T-helper 17 cell (primary cell): ENCODE measurements around the gene EDN2. TPM values are rescaled to one million over a fixed set of nuclear protein-coding genes. Genes with fewer than 3 reads are reported as not detected.

Source experiments
- ATAC-seq: fragments of 150-1000 bp; cut with Tn5 transposase; 2 replicates; pipeline ENCODE4 v1.10.0; 2021; ENCODE audit warnings: mild to moderate bottlenecking, moderate library complexity
- DNase-seq, 3 donors: peaks; one replicate each; pipeline versions ENCODE4 v3.0.0 to v3.0.0-alpha.2; 2020 to 2021
- H3K9me3 ChIP-seq: one replicate; pipeline ENCODE4 v1.7.0; 2013; ENCODE audit warnings: low read length, mild to moderate bottlenecking; ENCODE audit not compliant: control insufficient read depth, poor library complexity, severe bottlenecking
- H3K27ac Mint-ChIP-seq: one replicate; pipeline ENCODE4 v1.8.0; 2022; ENCODE audit warnings: mild to moderate bottlenecking, moderate library complexity, mixed read lengths
- H3K27me3 Mint-ChIP-seq: one replicate; pipeline ENCODE4 v1.8.0; 2022; ENCODE audit warnings: mixed read lengths
- H3K36me3 Mint-ChIP-seq: one replicate; pipeline ENCODE4 v1.8.0; 2022; ENCODE audit warnings: low read depth, mixed read lengths
- H3K4me1 Mint-ChIP-seq: one replicate; pipeline ENCODE4 v1.8.0; 2022; ENCODE audit warnings: mild to moderate bottlenecking, mixed read lengths
- H3K4me3 Mint-ChIP-seq: one replicate; pipeline ENCODE4 v1.8.0; 2022; ENCODE audit warnings: mild to moderate bottlenecking, moderate library complexity, mixed read lengths
- total RNA-seq, 4 donors: library from RNA in 2 of 4; stranded (reverse) in 2 of 4; gene quantifications; one replicate each; pipeline ENCODE4 v1.2.3 and lab custom pipeline; 2022 to 2026

The EDN2 gene
- total RNA-seq (under 1 TPM in 1 of 2 donors, not detected in 1; 0.37 TPM), total RNA-seq (lab: John Stamatoyannopoulos, UW) (0 to 0.15 reads per million in 2 donors)

- peaks cover 37% of the 10 kb centered on the region for H3K27me3 Mint-ChIP-seq
- no peaks in the 10 kb centered on the region for H3K9me3 ChIP-seq
- H3K36me3 Mint-ChIP-seq: peaks cover 3% of the 10 kb centered on the region
- no peak within 1 kb of the TSS for H3K27ac Mint-ChIP-seq
- no peak within 1 kb of the TSS for H3K4me3 Mint-ChIP-seq
- DNase-seq (no peak), ATAC-seq (no peak)
- H3K4me1 Mint-ChIP-seq: peaks cover 6% of the 10 kb centered on the region
Observed at GRCh38 chr1:41484402-41485241, at the start of gene EDN2. Gene EDN2 (minus strand): TSS chr1:41484683. CDS start chr1:41484601, 82 bp downstream.

GRCh38 chr1:41533731-41534080 is 49.2 kb upstream of the EDN2 start:
- peaks cover 7% of the 10 kb centered on the region for H3K36me3 Mint-ChIP-seq
- no peak for ATAC-seq
- peaks cover 33% of the 10 kb centered on the region for H3K4me1 Mint-ChIP-seq
- H3K9me3 ChIP-seq: no peaks in the 10 kb centered on the region
- H3K27ac Mint-ChIP-seq: no peak overlapping the region
- no peak overlapping the region for H3K4me3 Mint-ChIP-seq
- H3K27me3 Mint-ChIP-seq: no peaks in the 10 kb centered on the region
- DNase-seq: no peak

DNA sequence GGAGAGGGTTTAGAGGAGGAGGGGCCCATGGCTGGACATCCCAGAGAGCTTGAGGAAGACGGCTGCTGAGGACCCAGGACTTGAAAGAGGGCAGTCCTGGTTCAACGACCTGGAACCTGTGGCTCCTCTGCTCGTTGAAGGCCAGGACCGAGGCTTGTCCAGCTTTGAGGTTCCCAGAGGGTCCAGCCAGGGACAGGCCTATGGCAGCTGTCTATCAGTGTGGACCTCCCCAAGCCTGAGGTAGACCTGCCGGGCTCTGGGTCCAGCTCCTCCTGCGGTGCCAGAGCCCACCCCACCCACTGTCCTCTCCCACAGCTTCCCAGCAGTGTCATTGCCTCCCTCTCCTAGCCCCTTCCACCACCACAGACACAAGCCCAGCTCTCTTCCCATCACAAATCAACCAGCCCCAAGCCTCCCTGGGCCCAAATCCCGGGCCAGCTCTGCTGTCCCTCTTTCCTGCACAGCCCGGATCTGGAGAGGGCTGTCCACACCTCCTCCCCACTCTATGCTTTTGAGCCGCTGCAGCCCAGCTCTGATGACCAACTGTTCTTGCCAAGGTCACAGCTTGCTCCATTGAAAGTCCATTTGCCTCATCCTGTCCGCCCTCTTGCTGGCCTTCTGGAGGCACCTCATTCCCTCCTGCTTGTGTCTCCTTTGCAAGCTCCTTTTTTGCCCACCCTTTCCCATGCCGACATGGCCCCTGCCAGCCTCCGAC is 48.7 kb upstream of the EDN2 start:
- no peak for DNase-seq
- Mint-ChIP-seq H3K4me3 (no peak overlapping the region), H3K36me3 (peaks cover 7% of the 10 kb centered on the region), H3K4me1 (peaks cover 35% of the 10 kb centered on the region), H3K27me3 (no peaks in the 10 kb centered on the region), H3K27ac (no peak overlapping the region)
- no peak for ATAC-seq
- no peaks in the 10 kb centered on the region for H3K9me3 ChIP-seq

GRCh38 chr1:41532206-41532975 is 47.9 kb upstream of the EDN2 start:
- DNase-seq (no peak), ATAC-seq (no peak)
- Mint-ChIP-seq H3K4me3 (no peak overlapping the region), H3K27me3 (no peaks in the 10 kb centered on the region), H3K4me1 (peaks cover 30% of the 10 kb centered on the region), H3K36me3 (peaks cover 7% of the 10 kb centered on the region), H3K27ac (peak overlapping the region; percentile 16)
- H3K9me3 ChIP-seq: no peaks in the 10 kb centered on the region

DNA sequence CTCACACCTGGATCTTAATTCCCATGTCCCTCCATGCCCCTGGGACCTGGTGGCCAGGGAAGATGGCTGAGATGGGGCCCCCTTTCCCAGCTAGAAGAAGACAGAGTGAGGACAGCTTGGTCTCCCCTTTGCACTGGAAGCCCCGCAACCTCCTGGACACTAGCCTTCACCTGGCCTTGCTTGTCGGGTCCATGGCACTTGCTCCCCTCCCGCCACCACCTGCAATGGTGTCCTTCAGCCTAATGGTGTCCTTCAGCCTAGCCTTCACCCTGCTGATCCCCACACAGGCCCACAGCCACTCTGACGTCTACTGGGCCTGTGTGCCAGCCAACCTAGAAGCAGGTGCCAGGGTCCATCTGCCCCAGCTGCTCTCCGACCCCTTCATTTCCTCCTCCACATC is 45.9 kb upstream of the EDN2 start:
- no peaks in the 10 kb centered on the region for H3K27me3 Mint-ChIP-seq
- H3K9me3 ChIP-seq: no peaks in the 10 kb centered on the region
- H3K27ac Mint-ChIP-seq: no peak overlapping the region

GRCh38 chr1:41529621-41530395 is 45.3 kb upstream of the EDN2 start:
- ATAC-seq (no peak), DNase-seq (peak in 1 of 3 donors; percentile 4)
- H3K27me3 Mint-ChIP-seq: no peaks in the 10 kb centered on the region
- no peaks in the 10 kb centered on the region for H3K9me3 ChIP-seq
- H3K36me3 Mint-ChIP-seq: peaks cover 7% of the 10 kb centered on the region
- H3K27ac Mint-ChIP-seq: no peak overlapping the region
- no peak overlapping the region for H3K4me3 Mint-ChIP-seq
- H3K4me1 Mint-ChIP-seq: peaks cover 26% of the 10 kb centered on the region

More for the DNA sequence above, 45.9 kb upstream of the EDN2 start:
- Mint-ChIP-seq H3K36me3 (peaks cover 7% of the 10 kb centered on the region), H3K4me1 (peaks cover 26% of the 10 kb centered on the region), H3K4me3 (no peak overlapping the region)
- DNase-seq: peak in 1 of 3 donors; percentile 8
- no peak for ATAC-seq

DNA sequence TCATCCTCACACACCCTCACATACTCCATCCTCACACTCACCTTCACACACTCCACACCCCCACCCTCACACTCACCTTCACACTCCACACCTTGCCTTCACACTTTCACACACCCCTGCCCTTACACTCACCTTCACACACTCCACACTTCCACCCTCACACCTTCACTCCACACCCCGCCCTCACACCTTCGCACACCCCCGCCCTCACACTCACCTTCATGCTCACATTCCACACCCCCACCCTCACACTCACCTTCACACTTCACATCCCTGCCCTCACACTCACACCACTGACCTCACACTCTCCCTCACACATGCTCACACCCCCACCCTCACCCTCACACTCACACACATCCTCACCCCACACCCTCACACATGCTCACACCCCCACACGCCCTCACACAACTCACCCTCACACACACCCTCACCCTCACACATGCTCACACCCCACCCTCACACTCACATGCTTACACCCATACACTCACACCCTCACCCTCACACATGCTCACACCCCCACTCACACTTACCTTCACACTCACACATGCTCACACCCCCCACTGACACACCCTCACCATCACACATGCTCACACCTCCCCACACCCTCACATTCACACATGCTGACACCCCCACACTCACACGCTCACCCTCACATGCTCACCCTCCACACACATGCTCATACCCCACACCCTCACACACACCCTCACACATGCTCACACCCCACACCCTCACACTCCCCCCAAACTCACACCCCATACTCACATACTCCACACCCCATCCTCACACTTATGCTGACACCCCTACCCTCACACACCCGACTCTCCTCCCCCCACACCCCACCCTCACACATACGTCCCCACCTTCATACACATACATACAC is 44.5 kb upstream of the EDN2 start:
- ATAC-seq (no peak), DNase-seq (no peak)
- Mint-ChIP-seq H3K27ac (no peak overlapping the region), H3K36me3 (peaks cover 7% of the 10 kb centered on the region), H3K4me3 (no peak overlapping the region), H3K27me3 (no peaks in the 10 kb centered on the region), H3K4me1 (peaks cover 20% of the 10 kb centered on the region)
- no peaks in the 10 kb centered on the region for H3K9me3 ChIP-seq

GRCh38 chr1:41528106-41528505 is 43.6 kb upstream of the EDN2 start:
- no peaks in the 10 kb centered on the region for H3K9me3 ChIP-seq
- H3K4me3 Mint-ChIP-seq: no peak overlapping the region
- peaks cover 9% of the 10 kb centered on the region for H3K36me3 Mint-ChIP-seq
- DNase-seq: no peak
- ATAC-seq: no peak
- H3K27ac Mint-ChIP-seq: no peak overlapping the region
- no peaks in the 10 kb centered on the region for H3K27me3 Mint-ChIP-seq
- peaks cover 21% of the 10 kb centered on the region for H3K4me1 Mint-ChIP-seq

DNA sequence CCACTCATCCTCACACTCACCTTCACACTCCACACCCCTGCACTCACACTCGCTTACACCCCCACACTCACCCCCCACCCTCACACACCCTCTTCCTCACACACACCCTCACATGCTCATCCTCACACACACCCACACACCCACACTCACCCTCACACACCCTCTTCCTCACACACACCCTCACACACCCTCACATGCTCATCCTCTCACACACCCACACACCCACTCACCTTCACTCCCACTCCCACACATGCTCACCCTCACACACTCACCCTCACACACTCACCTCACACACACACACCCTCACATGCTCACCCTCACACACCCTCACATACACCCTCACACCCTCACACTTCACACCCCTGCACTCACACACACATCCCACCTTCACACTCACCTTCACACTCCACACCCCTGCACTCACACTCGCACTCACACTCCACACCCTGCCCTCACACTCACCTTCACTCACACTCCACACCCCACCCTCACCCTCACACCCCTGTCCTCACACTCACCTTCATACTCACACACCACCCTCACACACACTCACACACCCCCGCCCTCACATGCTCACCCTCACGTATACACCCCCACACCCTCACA is 42.6 kb upstream of the EDN2 start:
- Mint-ChIP-seq H3K4me1 (peaks cover 15% of the 10 kb centered on the region), H3K4me3 (no peak overlapping the region), H3K27me3 (no peaks in the 10 kb centered on the region), H3K27ac (no peak overlapping the region), H3K36me3 (peaks cover 8% of the 10 kb centered on the region)
- ATAC-seq (no peak), DNase-seq (no peak)
- H3K9me3 ChIP-seq: no peaks in the 10 kb centered on the region

GRCh38 chr1:41525891-41526587 is 41.6 kb upstream of the EDN2 start:
- no peak overlapping the region for H3K27ac Mint-ChIP-seq
- DNase-seq: no peak
- H3K36me3 Mint-ChIP-seq: peaks cover 4% of the 10 kb centered on the region
- H3K27me3 Mint-ChIP-seq: no peaks in the 10 kb centered on the region
- H3K9me3 ChIP-seq: no peaks in the 10 kb centered on the region
- peaks cover 11% of the 10 kb centered on the region for H3K4me1 Mint-ChIP-seq
- no peak overlapping the region for H3K4me3 Mint-ChIP-seq
- no peak for ATAC-seq
